WTC11 (cell line): ENCODE measurements around the gene MFGE8.

ENCODE experiments used
- CBFB ChIP-seq: sonication (generic); formaldehyde crosslinking; IDR thresholded peaks from 2 replicates; pipeline ENCODE4 v1.8.1; 2022; ENCODE audit warnings: mild to moderate bottlenecking, low read depth, missing genetic modification reagents
- ETV6 ChIP-seq: sonication (generic); formaldehyde crosslinking; IDR thresholded peaks from 2 replicates; pipeline ENCODE4 v1.8.1; 2022; ENCODE audit warnings: mild to moderate bottlenecking, missing genetic modification reagents
- GABPB1 ChIP-seq: sonication (generic); formaldehyde crosslinking; IDR thresholded peaks from 2 replicates; pipeline ENCODE4 v1.8.1; 2023; ENCODE audit warnings: mild to moderate bottlenecking, missing genetic modification reagents
- JUN ChIP-seq: sonication (generic); formaldehyde crosslinking; IDR thresholded peaks from 2 replicates; pipeline ENCODE4 v1.8.0; 2023; ENCODE audit warnings: mild to moderate bottlenecking, missing genetic modification reagents
- NFE2L1 ChIP-seq: sonication (generic); formaldehyde crosslinking; IDR thresholded peaks from 2 replicates; pipeline ENCODE4 v1.8.1; 2023; ENCODE audit warnings: missing genetic modification reagents
- NFYB ChIP-seq: sonication (generic); formaldehyde crosslinking; conservative IDR thresholded peaks from 2 replicates; pipeline ENCODE4 v1.8.0; 2022; ENCODE audit warnings: low read depth, missing genetic modification reagents
- OVOL2 ChIP-seq: fragments of 250-450 bp; sonication (Bioruptor Pico); IDR thresholded peaks from 2 replicates; pipeline ENCODE4 v1.9.0; 2021; ENCODE audit warnings: mild to moderate bottlenecking, borderline replicate concordance
- RORB ChIP-seq: fragments of 250-450 bp; sonication (Bioruptor Pico); IDR thresholded peaks from 2 replicates; pipeline ENCODE4 v1.9.0; 2021; ENCODE audit warnings: mild to moderate bottlenecking
- ZBTB21 ChIP-seq: sonication (generic); formaldehyde crosslinking; IDR thresholded peaks from 2 replicates; pipeline ENCODE4 v1.8.1; 2023; ENCODE audit warnings: mild to moderate bottlenecking, missing genetic modification reagents, borderline replicate concordance
- ZNF138 ChIP-seq: sonication (generic); formaldehyde crosslinking; conservative IDR thresholded peaks from 2 replicates; pipeline ENCODE4 v1.8.1; 2022; ENCODE audit warnings: mild to moderate bottlenecking, moderate library complexity, missing genetic modification reagents
- TF ChIP-seq, protein P1 (sequence below): fragments of 200-600 bp; IDR thresholded peaks from 2 replicates; pipeline ENCODE4 v1.8.0; 2022; ENCODE audit warnings: antibody characterized with exemption
- TF ChIP-seq, protein P2 (sequence below): sonication (generic); formaldehyde crosslinking; IDR thresholded peaks from 2 replicates; pipeline ENCODE4 v1.8.0; 2022; ENCODE audit warnings: mild to moderate bottlenecking, missing genetic modification reagents
- TF ChIP-seq, protein P3 (sequence below): sonication (generic); formaldehyde crosslinking; IDR thresholded peaks from 2 replicates; pipeline ENCODE4 v1.8.0; 2022; ENCODE audit warnings: mild to moderate bottlenecking, missing genetic modification reagents

DNA sequence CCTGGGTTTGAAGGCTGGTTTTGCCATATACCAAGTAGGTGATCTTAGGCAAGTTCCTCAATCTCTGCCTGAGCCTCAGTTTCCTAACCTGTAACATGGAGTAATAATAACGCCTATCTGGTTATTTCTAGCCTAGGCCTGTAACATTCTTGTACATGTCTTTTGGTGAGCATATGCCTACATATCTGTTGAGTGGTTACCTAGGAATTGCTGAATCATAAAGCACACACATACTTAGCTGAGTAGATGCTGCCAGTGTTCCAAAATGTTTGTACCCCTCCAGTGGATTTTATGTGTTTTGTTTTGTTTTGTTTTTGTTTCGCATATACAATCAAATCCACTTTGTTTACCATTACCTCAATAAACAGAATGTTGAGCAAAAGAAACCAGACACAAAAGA is 17.4 kb upstream of the MFGE8 start:
- TF ChIP-seq JUN (CRISPR knock-in tag) (no peak), RORB (no peak), ZBTB21 (CRISPR knock-in tag) (no peak), GABPB1 (CRISPR knock-in tag) (no peak), NFYB (no peak), NFE2L1 (no peak), CBFB (CRISPR knock-in tag) (no peak), ZNF138 (no peak), ETV6 (CRISPR knock-in tag) (no peak), OVOL2 (CRISPR knock-in tag) (no peak)
- TF ChIP-seq, protein P1, sequence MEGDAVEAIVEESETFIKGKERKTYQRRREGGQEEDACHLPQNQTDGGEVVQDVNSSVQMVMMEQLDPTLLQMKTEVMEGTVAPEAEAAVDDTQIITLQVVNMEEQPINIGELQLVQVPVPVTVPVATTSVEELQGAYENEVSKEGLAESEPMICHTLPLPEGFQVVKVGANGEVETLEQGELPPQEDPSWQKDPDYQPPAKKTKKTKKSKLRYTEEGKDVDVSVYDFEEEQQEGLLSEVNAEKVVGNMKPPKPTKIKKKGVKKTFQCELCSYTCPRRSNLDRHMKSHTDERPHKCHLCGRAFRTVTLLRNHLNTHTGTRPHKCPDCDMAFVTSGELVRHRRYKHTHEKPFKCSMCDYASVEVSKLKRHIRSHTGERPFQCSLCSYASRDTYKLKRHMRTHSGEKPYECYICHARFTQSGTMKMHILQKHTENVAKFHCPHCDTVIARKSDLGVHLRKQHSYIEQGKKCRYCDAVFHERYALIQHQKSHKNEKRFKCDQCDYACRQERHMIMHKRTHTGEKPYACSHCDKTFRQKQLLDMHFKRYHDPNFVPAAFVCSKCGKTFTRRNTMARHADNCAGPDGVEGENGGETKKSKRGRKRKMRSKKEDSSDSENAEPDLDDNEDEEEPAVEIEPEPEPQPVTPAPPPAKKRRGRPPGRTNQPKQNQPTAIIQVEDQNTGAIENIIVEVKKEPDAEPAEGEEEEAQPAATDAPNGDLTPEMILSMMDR, result no peak
- TF ChIP-seq, protein P2, sequence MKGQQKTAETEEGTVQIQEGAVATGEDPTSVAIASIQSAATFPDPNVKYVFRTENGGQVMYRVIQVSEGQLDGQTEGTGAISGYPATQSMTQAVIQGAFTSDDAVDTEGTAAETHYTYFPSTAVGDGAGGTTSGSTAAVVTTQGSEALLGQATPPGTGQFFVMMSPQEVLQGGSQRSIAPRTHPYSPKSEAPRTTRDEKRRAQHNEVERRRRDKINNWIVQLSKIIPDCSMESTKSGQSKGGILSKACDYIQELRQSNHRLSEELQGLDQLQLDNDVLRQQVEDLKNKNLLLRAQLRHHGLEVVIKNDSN, result no peak
- TF ChIP-seq, protein P3, sequence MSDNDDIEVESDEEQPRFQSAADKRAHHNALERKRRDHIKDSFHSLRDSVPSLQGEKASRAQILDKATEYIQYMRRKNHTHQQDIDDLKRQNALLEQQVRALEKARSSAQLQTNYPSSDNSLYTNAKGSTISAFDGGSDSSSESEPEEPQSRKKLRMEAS, result no peak
